Activated B cell treated with CpG ODN at 0.5 μM for 24 hours (primary cell): ENCODE measurements around the gene STXBP3. TPM values are rescaled to one million over a fixed set of nuclear protein-coding genes. Genes with fewer than 3 reads are reported as not detected.

ENCODE experiments used
- ATAC-seq: fragments of 200-7000 bp; cut with Tn5 transposase; one replicate; pipeline ENCODE4 v1.10.0; 2021; ENCODE audit warnings: low read depth, mild to moderate bottlenecking, moderate library complexity
- CTCF ChIA-PET: fragments of 350-600 bp; sonication (Branson Sonifier 250); formaldehyde crosslinking; loops from one replicate; lab custom pipeline; 2021; ENCODE audit warnings: antibody characterized with exemption; lab: Charles Lee
- POLR2A ChIA-PET: fragments of 350-600 bp; sonication (Branson Sonifier 250); formaldehyde crosslinking; loops from one replicate; lab custom pipeline; 2021; ENCODE audit warnings: antibody characterized with exemption; lab: Charles Lee
- DNase-seq: peaks from one replicate; pipeline ENCODE4 v3.0.0; 2022
- H3K27ac Mint-ChIP-seq: one replicate; pipeline ENCODE4 v1.8.0; 2020; ENCODE audit warnings: mixed read lengths
- H3K27me3 Mint-ChIP-seq: one replicate; pipeline ENCODE4 v1.8.0; 2021; ENCODE audit warnings: mixed read lengths
- H3K36me3 Mint-ChIP-seq: one replicate; pipeline ENCODE4 v1.8.0; 2021; ENCODE audit warnings: low read depth, mixed read lengths
- H3K4me1 Mint-ChIP-seq: one replicate; pipeline ENCODE4 v1.8.0; 2021; ENCODE audit warnings: mixed read lengths
- H3K4me3 Mint-ChIP-seq: one replicate; pipeline ENCODE4 v1.8.0; 2020; ENCODE audit warnings: mild to moderate bottlenecking, mixed read lengths
- H3K9me3 Mint-ChIP-seq: one replicate; pipeline ENCODE4 v1.8.0; 2020; ENCODE audit warnings: mixed read lengths
- CTCF ChIP-seq: fragments of 200-600 bp; IDR thresholded peaks from one replicate; pipeline ENCODE4 v1.8.0; 2022; ENCODE audit warnings: antibody characterized with exemption, mild to moderate bottlenecking
- intact Hi-C: fragments of 100-400 bp; cut with micrococcal nuclease; formaldehyde crosslinking; loops from one replicate; pipeline ENCODE4 v1.15.1; 2024
- total RNA-seq: library from RNA; stranded (reverse); gene quantifications from 2 replicates; pipeline ENCODE4 v1.2.3, GENCODE V29; 2022

STXBP3 gene
- total RNA-seq, 1 donor from 2014 or later = 46.4 TPM

- no peak overlapping the region for H3K4me3 Mint-ChIP-seq
- DNase-seq (no peak), ATAC-seq (no peak)
- H3K9me3 Mint-ChIP-seq = no peaks in the 10 kb centered on the region
- TF ChIP-seq CTCF = no peak
- CTCF ChIA-PET = no interaction called here
- POLR2A ChIA-PET = interaction anchor here (2.9 kb wide), 1 partner anchor 11 kb away, joined by 23 read pairs; the partner anchor contains the start of gene PRPF38B
- intact Hi-C loops = no loop called here
- peaks cover 20% of the 10 kb centered on the region for H3K4me1 Mint-ChIP-seq
- peaks cover 3% of the 10 kb centered on the region for H3K27me3 Mint-ChIP-seq
- H3K36me3 Mint-ChIP-seq = peaks cover 28% of the 10 kb centered on the region
- H3K27ac Mint-ChIP-seq = no peak overlapping the region
Observed at GRCh38 chr1:108703939-108704338, 42.5 kb upstream of the STXBP3 start.

GRCh38 chr1:108704496-108704895 lies 42.0 kb upstream of the STXBP3 start:
- peaks cover 16% of the 10 kb centered on the region for H3K4me1 Mint-ChIP-seq
- H3K9me3 Mint-ChIP-seq = no peaks in the 10 kb centered on the region
- ATAC-seq (no peak), DNase-seq (no peak)
- intact Hi-C loops = no loop called here
- POLR2A ChIA-PET = interaction anchor here (1.4 kb wide), 1 partner anchor 12 kb away, joined by 7 read pairs; the partner anchor contains the start of gene PRPF38B
- no peak for TF ChIP-seq CTCF
- CTCF ChIA-PET = no interaction called here
- H3K36me3 Mint-ChIP-seq = peaks cover 23% of the 10 kb centered on the region
- peaks cover 4% of the 10 kb centered on the region for H3K27me3 Mint-ChIP-seq
- H3K27ac Mint-ChIP-seq = no peak overlapping the region
- H3K4me3 Mint-ChIP-seq = no peak overlapping the region

GRCh38 chr1:108706643-108707042 lies 39.8 kb upstream of the STXBP3 start:
- H3K27ac Mint-ChIP-seq = no peak overlapping the region
- H3K9me3 Mint-ChIP-seq = no peaks in the 10 kb centered on the region
- H3K27me3 Mint-ChIP-seq = peaks cover 8% of the 10 kb centered on the region
- ATAC-seq (no peak), DNase-seq (no peak)
- no peak overlapping the region for H3K4me3 Mint-ChIP-seq
- peaks cover 9% of the 10 kb centered on the region for H3K4me1 Mint-ChIP-seq
- H3K36me3 Mint-ChIP-seq = peaks cover 7% of the 10 kb centered on the region
- no peak for TF ChIP-seq CTCF
- CTCF ChIA-PET = no interaction called here
- intact Hi-C loops = no loop called here
- POLR2A ChIA-PET = no interaction called here

- Mint-ChIP-seq H3K4me1 (peaks cover 3% of the 10 kb centered on the region), H3K4me3 (no peak overlapping the region), H3K27me3 (peaks cover 22% of the 10 kb centered on the region), H3K36me3 (no peaks in the 10 kb centered on the region), H3K9me3 (no peaks in the 10 kb centered on the region), H3K27ac (no peak overlapping the region)
- ChIA-PET CTCF (interaction anchor here (1.1 kb wide), 1 partner anchor 189 kb away, joined by 5 read pairs; no protein-coding TSS in a partner anchor), POLR2A (no interaction called here)
- ATAC-seq = no peak
- TF ChIP-seq CTCF = no peak
- intact Hi-C loops = no loop called here
- DNase-seq = no peak
Observed at GRCh38 chr1:108708691-108709660, 37.5 kb upstream of the STXBP3 start.

GRCh38 chr1:108712606-108713150 lies 33.8 kb upstream of the STXBP3 start, which contains the start of gene FNDC7:
Gene FNDC7, plus strand, starts transcription at chr1:108712908. Its CDS starts 26 bp downstream, at chr1:108712934.
- Mint-ChIP-seq H3K36me3 (no peaks in the 10 kb centered on the region), H3K27me3 (peaks cover 35% of the 10 kb centered on the region), H3K9me3 (no peaks in the 10 kb centered on the region), H3K4me3 (no peak within 1 kb of the TSS), H3K27ac (no peak within 1 kb of the TSS), H3K4me1 (no peaks in the 10 kb centered on the region)
- DNase-seq (no peak), ATAC-seq (no peak)
- intact Hi-C loops = no loop called here
- ChIA-PET CTCF (no interaction called here), POLR2A (no interaction called here)
- no peak for TF ChIP-seq CTCF
